Tibial artery (tissue), 4 donors: Measurements from ENCODE around the gene NEGR1.
"Not testable (repeated sequence)": the region's sequence is repeated elsewhere in the genome, so short reads cannot be mapped to it uniquely, and the experiment has no call there.

Experiments used
- DNase-seq, 2 donors: peaks; one replicate each; pipeline ENCODE4 v3.0.0-alpha.2; 2019
- H3K27ac ChIP-seq, 2 donors: fragments of 200-600 bp; sonication (generic) in 1 of 2; 1 replicate in 1 of 2; 2 replicates in 1 of 2; pipeline ENCODE4 v1.5.1; 2018 to 2019; ENCODE audit warnings: mild to moderate bottlenecking in 1 of 2
- H3K27me3 ChIP-seq, 2 donors: fragments of 200-600 bp; sonication (generic) in 1 of 2; one replicate each; pipeline versions ENCODE4 v1.5.1 to v1.6.0; 2016 to 2019
- H3K36me3 ChIP-seq, 3 donors: fragments of 200-600 bp; sonication (generic) in 2 of 3; one replicate each; pipeline ENCODE4 v1.5.1; 2016 to 2019; ENCODE audit warnings: mild to moderate bottlenecking in 2 of 3
- H3K4me1 ChIP-seq, 4 donors: fragments of 200-600 bp; sonication (generic) in 2 of 4; 1 replicate in 3 of 4; 2 replicates in 1 of 4; pipeline ENCODE4 v1.5.1; 2016 to 2019
- H3K4me3 ChIP-seq, 2 donors: fragments of 200-600 bp; sonication (generic) in 1 of 2; 1 replicate in 1 of 2; 2 replicates in 1 of 2; pipeline ENCODE4 v1.5.1; 2018 to 2019; ENCODE audit warnings: mild to moderate bottlenecking in 2 of 2
- H3K9me3 ChIP-seq, 3 donors: fragments of 200-600 bp; sonication (generic) in 1 of 3; one replicate each; pipeline ENCODE4 v1.5.1; 2016 to 2019
- intact Hi-C: fragments of 100-400 bp; cut with DNase I; formaldehyde crosslinking; loops from one replicate; pipeline ENCODE4 v1.15.0; 2023; ENCODE audit warnings: low total_unique reads
- TF ChIP-seq, protein P1 (sequence below), 2 experiments: fragments of 200-600 bp in 1 of 2; fragments of 450-650 bp in 1 of 2; IDR thresholded peaks; one replicate each; pipeline ENCODE4 v1.5.1; 2017 to 2019; ENCODE audit warnings: antibody characterized with exemption in 2 of 2, mild to moderate bottlenecking in 1 of 2, moderate library complexity in 1 of 2

NEGR1 gene

DNA sequence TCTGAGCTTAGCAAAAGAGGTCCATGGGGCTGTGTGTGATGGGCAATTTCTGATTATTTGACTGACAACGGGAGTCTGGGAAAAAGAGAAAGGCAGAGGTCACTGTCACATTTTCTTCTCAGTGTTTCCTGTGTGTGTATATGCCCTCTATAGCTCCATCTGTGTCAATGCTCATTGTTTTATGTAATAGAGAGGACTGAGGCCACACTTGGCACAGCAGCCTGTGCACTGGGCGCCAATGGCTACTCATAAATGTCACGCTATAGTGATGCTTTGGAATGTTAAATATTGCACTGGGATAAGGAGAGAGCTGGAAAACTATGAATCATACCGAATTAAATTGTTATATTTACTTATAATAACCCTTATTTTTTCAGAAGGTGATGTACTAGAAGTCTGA is 365.4 kb downstream of the NEGR1 start:
- TF ChIP-seq, protein P1, sequence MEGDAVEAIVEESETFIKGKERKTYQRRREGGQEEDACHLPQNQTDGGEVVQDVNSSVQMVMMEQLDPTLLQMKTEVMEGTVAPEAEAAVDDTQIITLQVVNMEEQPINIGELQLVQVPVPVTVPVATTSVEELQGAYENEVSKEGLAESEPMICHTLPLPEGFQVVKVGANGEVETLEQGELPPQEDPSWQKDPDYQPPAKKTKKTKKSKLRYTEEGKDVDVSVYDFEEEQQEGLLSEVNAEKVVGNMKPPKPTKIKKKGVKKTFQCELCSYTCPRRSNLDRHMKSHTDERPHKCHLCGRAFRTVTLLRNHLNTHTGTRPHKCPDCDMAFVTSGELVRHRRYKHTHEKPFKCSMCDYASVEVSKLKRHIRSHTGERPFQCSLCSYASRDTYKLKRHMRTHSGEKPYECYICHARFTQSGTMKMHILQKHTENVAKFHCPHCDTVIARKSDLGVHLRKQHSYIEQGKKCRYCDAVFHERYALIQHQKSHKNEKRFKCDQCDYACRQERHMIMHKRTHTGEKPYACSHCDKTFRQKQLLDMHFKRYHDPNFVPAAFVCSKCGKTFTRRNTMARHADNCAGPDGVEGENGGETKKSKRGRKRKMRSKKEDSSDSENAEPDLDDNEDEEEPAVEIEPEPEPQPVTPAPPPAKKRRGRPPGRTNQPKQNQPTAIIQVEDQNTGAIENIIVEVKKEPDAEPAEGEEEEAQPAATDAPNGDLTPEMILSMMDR (IDR thresholded peaks at IDR 0.05) = no peak
- no peaks in the 10 kb centered on the region for H3K27me3 ChIP-seq

DNA sequence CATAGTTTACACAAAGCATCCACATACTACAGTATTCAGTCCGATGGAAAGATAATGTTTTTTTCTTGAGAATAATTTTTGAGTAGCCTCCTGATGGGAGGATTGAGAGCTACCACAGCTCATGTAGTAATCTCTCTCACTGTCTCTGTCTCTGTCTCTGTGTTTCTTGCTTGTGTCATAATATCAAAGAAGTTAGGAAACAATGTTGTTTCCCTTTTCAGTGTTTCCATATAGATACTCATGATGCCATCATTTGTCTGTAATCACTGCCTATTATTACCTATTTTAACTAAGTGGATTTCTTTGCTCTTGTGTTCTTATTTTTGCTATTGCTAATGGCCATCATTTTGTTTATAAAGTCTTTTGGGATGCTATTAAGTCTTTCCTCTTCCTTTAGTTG is 367.7 kb downstream of the NEGR1 start:
- intact Hi-C loops = no loop called here
- no peak for DNase-seq
- Histone ChIP-seq H3K27me3 (no peaks in the 10 kb centered on the region), H3K9me3 (no peaks in the 10 kb centered on the region), H3K36me3 (no peaks in the 10 kb centered on the region), H3K4me3 (no peak overlapping the region), H3K27ac (no peak overlapping the region), H3K4me1 (no peaks in the 10 kb centered on the region)
- TF ChIP-seq, protein P1 (IDR thresholded peaks at IDR 0.05) = no peak

More for the DNA sequence above, 365.4 kb downstream of the NEGR1 start:
- H3K4me1 ChIP-seq = no peaks in the 10 kb centered on the region
- no peak for DNase-seq
- H3K4me3 ChIP-seq = no peak overlapping the region
- no peak overlapping the region for H3K27ac ChIP-seq
- no peaks in the 10 kb centered on the region for H3K9me3 ChIP-seq
- H3K36me3 ChIP-seq = no peaks in the 10 kb centered on the region
- intact Hi-C loops = no loop called here

DNA sequence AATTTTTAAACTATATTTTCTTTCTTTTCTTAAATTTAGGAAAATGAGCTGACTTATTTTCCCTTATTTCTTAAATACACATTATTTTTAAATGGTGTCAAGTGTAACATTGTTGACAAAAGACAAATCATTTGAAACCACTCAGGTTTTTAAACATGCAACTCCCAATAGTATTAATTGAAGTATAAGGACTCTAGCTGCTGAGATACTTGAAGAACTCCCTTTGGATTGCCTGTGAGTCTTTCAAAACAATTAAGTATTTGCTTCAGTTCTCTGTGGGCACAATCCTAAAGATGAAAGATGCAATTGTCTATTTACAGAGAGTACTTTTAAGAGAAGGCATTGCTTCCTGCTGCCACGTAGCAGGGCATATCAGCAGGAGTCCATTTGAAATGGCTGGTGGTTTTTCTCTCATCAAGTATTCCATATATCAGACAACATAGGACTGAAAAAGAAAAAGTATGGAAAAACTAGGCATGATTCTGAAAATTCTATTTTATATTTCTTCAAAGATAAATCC is 373.4 kb downstream of the NEGR1 start:
- Histone ChIP-seq H3K27ac (no peak overlapping the region), H3K27me3 (no peaks in the 10 kb centered on the region), H3K4me3 (no peak overlapping the region), H3K36me3 (no peaks in the 10 kb centered on the region), H3K9me3 (no peaks in the 10 kb centered on the region), H3K4me1 (peaks cover 0 to 11% (median 0%) of the 10 kb centered on the region in 4 donors)
- intact Hi-C loops = no loop called here
- TF ChIP-seq, protein P1 (IDR thresholded peaks at IDR 0.05) = no peak
- DNase-seq = no peak

DNA sequence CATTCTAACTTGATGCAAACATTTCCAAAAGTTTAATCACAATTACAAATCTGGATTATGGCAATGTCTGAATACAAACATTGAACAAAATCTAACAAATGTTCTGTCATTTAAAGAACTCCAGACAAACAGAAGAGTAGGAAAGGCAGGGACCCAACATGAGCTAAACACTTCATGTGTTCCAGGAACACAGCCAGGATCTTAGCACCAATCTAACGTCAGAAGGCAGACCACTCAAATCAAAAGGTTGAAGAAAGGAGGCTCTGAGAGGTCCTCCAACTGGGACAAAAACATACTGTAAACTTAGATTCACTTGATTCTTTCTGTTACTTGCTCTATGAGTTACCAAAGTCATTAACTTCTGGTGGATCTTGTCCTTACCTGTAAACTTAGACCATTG is 374.0 kb downstream of the NEGR1 start:
- Histone ChIP-seq H3K27ac (no peak overlapping the region), H3K9me3 (no peaks in the 10 kb centered on the region), H3K27me3 (no peaks in the 10 kb centered on the region), H3K4me3 (no peak overlapping the region), H3K36me3 (no peaks in the 10 kb centered on the region), H3K4me1 (peaks cover 0 to 11% (median 0%) of the 10 kb centered on the region in 4 donors)
- intact Hi-C loops = no loop called here
- TF ChIP-seq, protein P1 (IDR thresholded peaks at IDR 0.05) = no peak
- DNase-seq = no peak

DNA sequence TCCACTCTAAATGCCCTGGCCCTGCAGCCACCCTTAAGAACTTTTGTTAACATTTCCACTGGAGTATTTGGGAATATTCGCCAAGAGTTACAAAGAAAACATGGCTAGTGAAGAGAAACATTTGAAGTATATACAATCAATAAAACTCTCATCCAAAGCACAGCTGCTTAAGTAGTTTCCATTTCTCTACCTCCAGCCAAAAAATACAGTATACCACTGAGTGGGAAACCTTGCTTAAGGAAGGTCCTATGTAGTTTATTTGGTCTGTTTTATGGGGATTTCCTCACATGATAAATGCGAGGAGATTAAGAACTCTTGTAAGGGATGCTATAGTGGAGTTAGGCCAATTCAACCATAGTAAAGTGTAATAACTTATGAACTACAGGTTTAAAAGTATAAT is 382.5 kb downstream of the NEGR1 start:
- Histone ChIP-seq H3K27ac (no peak overlapping the region), H3K9me3 (no peaks in the 10 kb centered on the region), H3K4me3 (no peak overlapping the region), H3K4me1 (no peaks in the 10 kb centered on the region), H3K27me3 (no peaks in the 10 kb centered on the region), H3K36me3 (no peaks in the 10 kb centered on the region)
- DNase-seq = no peak
- TF ChIP-seq, protein P1 (IDR thresholded peaks at IDR 0.05) = no peak
- intact Hi-C loops = no loop called here

DNA sequence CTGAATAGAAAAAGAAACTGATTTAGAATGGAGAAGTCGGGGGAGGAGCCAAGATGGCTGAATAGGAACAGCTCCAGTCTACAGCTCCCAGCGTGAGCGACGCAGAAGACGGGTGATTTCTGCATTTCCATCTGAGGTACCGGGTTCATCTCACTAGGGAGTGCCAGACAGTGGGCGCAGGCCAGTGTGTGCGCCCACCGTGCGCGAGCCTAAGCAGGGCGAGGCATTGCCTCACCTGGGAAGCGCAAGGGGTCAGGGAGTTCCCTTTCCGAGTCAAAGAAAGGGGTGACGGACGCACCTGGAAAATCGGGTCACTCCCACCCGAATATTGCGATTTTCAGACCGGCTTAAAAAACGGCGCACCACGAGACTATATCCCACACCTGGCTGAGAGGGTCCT is 394.2 kb downstream of the NEGR1 start:
- intact Hi-C loops, H3K27me3 ChIP-seq, H3K27ac ChIP-seq, H3K4me1 ChIP-seq, DNase-seq, H3K4me3 ChIP-seq, H3K36me3 ChIP-seq, H3K9me3 ChIP-seq: not testable (repeated sequence)
